Kidney glomerular epithelial cell (primary cell): ENCODE measurements around the gene DGKB.
"Not testable (repeated sequence)": the region's sequence is repeated elsewhere in the genome, so short reads cannot be mapped to it uniquely, and the experiment has no call there.

Experiments
- DNase-seq: peaks from one replicate; lab custom pipeline; 2025; lab: John Stamatoyannopoulos, UW

DGKB gene

DNA sequence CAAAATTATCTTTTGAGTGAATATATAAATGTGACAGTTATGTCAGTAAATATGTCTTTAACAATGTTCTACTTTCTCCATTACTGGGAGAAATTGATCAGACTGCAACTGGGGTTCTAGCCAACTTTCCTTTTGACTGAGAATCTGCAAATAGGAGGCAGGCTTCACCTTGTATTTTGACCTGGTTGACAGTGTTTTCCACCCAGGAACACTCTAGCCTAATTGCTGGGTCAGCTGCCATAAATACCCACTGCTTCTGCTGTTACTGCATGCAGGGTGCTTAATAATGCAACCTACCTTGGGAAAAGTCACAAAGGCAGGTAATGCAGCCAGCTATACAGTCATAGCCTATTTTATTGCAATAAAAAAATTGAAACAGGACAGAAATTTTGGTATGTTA, 319.0 kb downstream of the DGKB start:
- DNase-seq = no peak

DNA sequence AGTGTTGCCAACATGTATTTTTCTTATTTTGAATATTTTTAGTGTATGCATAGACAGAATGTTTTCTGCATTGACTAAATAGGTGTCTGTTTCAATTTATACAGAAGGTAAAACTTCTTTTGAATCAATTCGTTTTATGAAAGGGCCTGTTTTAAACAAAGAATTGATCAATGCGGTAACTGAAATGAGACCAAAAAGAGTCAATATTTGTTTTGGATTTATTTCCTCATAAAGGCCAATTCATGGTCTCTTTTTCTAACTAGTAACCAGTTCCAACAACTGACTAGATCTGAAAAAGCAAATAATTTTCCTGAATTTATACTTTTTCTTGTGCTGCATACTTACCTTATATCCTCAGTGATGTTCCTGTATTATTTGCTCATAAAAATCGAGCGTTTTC, 320.5 kb downstream of the DGKB start:
- no peak for DNase-seq

DNA sequence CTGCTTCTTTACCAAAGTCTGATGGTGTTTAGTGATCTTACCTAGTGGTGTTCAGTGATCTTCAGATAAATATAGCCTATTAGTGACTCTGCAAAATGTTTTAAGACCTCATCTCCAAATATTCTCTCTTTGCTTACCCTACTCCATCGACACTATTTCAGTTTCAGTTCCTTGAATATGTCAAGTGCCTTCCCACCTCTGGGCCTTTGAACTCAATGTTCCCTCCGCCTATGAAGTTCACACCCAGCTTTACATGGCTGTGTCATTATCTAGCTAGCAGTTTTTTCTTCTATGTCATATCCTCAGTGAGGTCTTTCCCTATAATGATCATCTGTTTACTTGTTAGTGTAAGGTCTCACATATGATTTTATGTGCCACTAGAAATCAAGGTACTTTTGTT, 322.6 kb downstream of the DGKB start:
- DNase-seq = no peak

DNA sequence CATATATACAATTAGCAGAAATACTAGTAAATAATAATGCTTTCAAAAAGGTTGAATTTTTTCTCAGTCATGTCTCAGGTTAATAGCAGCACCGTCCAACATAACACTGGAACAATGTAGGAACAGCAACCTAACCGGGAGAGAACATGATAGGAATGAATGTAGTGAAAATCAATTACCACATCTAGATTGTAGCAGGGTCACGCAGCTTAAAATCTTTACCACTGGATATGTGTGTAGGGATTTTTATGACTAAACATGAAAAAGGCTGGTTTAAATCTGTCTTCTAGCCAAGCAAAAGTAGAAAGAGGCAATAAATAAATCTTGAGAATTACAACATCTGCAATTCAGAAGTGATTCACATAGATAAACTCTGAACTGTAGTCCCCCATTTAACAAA, 326.0 kb downstream of the DGKB start:
- no peak for DNase-seq

DNA sequence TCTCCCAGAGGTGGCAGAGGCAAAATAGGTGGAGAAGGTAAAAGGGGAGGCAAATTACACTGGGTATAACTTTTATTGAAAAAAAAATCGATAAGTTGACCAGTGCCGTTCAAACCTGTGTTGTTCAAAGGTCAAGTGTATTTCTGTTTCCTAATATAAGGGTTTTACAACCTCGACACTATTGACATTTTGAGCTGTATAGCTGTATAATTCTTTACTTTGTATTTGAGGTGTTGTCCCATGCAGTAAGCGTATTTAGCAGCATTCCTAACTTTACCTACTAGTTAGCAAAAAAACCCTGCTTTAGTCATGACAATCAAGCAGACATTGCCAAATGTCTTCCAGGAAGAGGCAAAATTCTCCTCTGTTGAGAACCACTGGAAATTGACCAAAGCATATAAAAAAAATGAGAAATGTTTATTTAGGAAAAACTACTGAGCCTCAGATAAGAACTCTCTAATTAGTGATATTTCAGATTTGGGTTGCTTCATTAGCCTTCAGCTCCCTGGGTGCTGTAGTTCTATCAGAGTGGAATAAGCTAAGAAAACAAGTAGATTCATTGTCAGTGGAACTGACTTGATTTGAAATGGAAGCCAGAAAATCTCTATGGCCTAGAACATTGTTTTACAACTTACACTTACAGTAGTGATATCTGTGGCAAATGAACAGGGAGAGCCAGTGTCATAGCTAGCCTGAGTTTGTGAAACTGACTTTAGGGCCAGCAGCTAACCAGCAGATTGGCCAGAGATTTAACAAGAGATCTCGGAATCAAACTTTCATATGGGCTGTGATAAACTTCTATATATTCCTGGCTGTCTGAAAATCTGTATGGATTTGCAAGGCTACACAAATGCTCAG, 331.6 kb downstream of the DGKB start:
- no peak for DNase-seq

DNA sequence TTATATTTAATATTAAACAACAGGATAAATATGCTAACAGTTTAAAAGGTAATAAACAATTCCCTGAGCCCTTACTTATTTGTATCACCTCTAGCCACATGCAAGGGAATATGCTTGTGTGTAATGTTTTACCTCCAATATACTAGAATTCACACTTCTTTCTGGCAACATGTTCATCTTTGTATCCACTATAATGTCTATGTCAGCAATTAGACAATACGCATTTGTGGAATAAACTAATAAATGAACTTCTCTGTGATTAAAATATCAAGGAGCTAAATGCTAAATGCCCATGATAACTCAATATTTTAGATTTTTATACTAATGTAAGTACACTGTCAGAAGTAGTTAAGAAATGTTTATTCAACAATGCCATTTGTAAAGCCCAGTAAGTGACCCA, 350.5 kb downstream of the DGKB start:
- no peak for DNase-seq

DNA sequence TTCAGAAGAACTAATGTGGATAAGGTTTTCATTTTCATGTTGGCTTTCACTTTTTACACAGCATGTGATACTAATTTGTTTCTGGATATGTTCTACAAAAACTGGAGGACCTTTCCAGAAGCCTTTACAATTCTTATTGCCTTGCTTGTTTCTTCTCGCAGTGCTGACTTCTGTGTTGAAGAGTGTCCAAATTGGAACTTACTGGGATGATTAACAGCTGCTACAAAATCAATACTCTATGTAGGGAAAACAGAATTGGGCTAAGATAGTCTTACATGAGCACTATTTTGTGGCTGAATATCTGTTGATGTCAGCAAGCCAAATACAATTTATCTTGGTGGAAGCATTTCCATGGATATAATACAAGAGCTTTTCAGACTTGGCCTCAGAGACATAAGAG, 351.2 kb downstream of the DGKB start:
- no peak for DNase-seq

DNA sequence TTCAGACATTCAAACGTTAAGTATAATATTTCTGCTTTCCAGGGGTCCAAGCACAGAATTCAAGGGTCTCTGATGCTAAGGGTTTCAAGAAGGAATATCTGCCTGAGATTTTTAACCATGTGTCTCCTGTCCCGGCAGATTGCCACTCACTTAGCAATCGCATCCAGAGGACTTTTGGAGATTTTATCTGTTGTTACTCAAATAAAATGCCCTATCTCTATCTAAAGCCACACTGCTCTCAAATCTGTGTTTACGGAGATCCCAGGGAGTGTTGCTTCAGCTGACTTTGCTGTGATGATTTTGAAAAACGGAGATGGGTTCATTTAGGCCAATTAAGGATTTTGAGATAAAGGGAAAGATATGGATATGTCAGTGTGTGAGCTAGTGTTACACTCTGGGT, 359.9 kb downstream of the DGKB start:
- no peak for DNase-seq

DNA sequence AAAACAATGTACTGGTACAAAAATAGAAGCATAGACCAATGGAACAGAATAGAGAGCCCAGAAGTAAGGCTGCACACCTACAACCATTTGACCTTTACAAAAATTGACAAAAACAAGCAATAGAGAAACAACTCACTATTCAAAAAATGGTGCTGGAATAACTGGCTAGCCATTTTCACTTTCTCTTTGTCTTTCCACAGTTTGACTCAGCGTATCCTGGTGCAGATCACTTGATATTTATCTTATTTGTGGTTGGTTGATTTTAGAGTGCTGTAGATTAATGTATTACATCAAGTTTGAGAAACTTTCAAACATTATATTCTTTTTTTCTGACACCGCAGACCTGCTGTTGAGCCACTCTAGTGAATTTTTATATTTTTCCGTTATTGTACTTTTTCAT, 381.4 kb downstream of the DGKB start:
- no peak for DNase-seq

DNA sequence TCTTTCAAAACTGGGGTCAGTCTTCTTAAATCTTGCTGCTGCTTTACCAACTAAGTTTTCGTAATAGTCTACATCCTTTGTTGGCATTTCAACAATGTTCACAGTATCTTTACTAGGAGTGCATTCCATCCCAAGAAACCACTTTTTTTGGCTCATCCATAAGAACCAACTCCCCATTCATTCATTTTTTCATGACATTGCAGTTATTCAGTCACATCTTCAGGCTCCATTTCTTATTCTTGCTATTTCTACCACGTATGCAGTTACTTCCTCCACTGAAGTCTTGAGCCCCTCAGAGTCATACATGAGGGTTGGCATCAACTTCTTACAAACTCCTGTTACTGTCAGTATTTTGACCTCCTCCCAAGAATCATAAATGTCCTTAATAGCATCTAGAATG, 392.3 kb downstream of the DGKB start:
- no peak for DNase-seq

DNA sequence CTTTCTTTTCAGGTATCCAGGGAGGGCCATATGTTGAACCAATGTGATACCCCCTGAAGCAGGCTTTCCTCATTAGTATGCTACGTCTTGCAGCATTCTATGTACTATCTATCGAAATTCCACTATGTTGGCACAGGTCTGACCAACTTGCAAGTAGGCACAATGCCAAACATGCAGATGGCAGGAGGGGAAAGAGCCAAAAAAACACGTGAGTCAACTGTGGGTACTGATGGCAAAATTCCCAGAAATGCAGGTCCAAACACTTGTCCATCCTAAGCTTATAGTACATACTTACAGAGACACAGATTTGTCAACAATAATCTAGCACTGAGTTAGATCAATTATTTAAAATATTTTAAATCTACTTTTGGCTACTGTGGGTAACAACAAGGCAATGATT, 394.9 kb downstream of the DGKB start:
- no peak for DNase-seq

DNA sequence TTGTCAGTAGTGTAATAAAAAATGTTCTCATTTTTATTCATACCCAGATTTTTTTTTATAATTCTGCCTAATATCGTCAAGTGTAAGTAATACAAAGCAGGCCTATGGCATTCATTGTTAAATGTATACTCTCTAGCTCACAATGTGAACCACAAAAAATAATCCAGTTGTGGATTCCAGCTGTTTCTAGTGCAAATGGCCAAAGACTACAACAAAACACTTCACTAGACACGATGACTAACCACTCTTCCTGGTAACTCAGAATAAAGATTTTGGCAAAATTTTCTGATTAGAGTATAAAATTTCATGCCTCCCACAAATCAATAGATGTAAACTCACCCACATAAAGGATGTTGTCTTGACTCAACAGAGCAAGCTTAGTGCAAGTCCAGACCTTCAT, 396.6 kb downstream of the DGKB start:
- DNase-seq = no peak

DNA sequence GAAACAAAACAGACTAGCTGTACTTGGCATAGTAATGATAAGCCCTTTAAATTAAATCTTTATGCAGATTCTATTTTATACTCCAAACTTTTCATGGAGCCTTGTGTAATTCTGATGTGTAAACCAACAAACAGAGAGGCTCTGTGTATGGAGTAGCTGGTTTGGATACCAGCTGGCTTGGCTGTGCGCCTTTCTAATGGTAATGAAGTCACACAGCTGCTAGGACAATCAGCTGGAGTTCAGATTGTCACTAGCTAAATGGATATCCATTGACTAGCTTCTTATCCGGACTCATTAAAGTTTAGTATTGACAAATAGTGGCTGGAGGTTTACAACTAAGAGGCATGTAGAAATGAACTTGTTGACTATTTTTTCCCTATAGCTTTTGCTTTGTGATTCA, 398.4 kb downstream of the DGKB start:
- DNase-seq = no peak

DNA sequence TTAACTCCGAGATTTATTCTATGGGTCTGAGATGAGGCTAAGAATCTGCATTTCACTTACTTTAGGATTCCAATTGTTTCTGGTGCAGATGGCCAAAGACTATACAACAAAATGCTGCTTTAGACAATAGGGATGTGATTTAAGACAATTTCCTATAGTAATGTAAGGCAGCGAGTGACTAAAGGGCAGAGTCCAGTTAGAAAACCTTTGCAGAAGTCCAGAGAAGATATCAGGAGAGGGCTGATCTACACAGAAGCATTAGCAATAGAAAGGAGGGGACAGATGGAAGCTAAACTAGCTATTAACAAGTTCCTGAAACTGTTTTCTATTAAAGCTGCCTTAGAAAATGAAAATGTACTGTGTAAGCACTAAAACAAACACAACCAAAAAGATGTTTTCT, 398.9 kb downstream of the DGKB start:
- no peak for DNase-seq

DNA sequence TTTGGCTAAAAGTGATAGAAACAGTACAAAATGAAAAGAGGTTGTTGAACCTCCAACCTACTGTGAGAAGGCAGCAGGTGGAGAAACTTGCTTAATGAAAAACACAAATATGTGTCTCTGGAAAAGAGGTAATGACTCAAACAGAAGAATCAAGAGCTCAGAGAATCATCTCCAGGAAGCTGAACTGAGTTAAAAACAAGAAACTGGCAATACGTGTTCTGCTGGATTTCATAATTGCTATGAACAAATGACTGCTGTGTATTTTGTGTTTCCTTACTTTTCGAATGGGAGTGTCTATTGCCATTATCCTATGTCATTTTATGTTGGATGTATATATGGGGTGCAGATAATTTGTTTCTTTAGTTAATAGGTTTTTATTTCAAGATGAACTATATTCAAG, 401.1 kb downstream of the DGKB start:
- no peak for DNase-seq

DNA sequence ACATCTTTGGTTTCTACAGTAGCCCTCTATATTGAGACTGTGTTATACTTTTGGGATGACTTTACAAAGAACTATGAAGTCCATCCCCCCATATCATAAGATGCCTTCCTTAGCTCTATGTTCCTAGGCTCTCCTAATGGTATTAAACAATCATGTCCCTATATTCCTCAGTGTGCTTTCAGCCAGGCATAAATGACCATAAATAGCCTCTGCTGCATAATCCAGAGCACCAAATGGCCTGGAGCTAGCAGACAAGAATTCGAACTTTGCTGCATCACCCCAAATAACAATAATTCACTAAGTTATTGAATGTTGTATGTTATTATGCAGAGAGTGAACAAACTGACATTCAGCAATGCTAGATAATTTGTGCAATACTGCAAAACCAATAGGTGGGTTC, 405.2 kb downstream of the DGKB start:
- DNase-seq = no peak

DNA sequence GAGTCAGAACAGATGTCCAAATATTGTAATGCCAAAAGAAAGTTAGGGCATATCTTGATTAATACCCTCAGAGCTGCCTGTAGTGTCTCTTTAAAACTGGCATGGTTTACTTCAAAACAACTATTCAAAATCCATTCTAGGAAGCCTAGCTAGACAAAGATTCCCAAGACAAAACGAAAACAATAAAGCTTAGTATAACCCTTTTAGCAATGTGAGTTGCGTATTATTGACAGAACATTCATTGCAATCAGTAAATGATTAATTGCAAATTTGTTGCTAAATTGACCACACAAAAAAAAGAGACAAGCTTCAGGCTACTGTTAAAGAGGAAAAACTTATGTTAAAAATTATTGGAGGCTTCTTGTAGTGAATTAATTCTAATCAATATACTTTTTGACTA, 406.9 kb downstream of the DGKB start:
- DNase-seq = no peak

DNA sequence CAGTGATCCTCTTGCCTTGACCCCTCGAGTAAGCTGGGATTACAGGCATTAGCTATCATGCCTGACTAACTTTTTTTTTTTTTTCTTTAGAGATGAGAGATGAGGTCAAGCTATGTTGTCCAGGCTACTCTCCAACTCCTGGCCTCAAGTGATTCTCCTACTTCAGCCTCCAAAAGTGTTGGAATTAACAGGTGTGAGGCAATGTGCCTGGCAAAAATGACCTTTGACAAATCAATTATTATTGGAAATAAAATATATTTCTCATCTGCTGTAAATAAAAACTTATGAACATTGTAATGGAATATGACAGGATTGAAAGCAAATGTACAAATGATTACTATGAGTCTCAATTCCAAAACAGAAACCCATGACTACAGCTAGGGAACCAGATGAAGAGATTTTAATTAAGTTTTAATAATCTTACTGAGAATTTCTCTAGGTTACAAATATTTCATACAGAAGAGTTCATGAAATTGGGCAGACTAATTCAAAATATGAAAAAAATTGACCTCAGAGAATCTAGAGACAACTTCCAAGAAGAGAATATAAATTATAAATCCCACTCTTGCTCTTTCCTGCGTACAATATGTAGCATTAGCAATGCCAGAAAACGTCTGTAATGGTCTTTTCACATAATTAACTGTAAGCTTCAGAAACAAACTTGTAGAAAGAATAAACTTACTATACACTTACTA, 414.7 kb downstream of the DGKB start:
- no peak for DNase-seq

DNA sequence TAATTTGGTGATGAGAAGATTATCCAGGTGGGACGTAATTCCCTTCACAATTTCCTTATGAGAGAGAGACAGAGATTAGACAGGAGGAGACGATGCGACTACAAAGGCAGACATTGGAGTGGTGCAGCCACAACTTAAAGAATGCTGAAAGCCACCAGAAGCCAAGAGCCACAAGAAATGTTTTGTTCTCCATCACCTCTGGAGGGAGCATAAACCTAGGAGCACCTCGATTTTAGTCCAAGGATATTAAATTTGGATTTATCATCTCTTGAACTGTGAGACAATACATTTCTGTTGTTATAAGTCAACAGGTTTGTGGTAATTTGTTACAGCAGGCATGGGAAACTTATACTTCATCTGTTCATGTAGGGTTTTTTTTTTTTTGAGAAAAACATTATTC, 418.9 kb downstream of the DGKB start:
- no peak for DNase-seq

DNA sequence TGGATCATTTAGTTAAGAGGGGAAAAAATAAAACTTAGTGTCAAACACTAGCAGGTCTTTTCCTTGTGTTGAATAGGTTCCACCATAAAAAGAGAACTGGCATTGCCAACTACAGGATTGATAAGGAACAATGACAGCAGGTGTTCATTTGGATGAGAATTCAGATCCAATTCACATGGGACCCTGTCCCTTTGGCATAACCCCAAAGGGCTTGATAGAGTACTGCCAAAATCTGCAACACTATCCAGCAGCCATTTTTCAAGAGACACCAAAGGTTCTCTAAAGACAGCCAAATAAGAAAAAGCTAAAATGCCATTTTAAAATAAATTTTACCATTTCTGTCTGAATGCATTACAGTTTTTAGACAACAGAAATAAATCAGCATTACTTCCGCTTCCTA, 422.3 kb downstream of the DGKB start:
- DNase-seq = no peak

DNA sequence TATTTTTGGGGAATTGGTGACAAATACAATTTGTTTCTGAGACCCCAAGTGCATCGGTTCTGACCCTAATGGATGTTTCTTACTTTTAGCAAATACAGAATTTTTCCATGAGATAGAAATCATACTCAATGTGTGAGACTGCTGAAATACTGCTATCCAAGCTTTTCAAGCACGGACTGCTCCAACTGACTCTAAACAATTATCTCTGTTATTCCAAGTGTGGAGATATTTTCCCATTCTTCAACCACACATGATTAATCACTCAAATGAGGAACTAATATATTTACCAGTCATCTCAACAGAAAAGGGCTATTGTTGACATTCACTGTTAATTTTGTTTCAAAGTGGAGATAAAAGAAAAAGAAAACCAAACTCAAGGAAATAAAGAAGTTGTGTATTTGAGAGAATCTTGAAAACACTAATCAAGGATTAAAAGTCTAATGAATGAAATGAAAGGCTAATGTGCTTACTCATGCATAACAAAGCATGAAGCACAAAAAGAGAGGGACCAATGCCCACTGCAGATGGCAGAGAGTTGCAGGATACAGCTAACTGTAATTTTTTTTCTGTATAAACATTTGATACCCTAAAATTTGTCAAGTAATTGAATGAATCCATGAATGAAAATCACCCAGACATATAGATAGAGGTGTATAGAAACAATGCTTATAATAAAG, 423.6 kb downstream of the DGKB start:
- DNase-seq = no peak

DNA sequence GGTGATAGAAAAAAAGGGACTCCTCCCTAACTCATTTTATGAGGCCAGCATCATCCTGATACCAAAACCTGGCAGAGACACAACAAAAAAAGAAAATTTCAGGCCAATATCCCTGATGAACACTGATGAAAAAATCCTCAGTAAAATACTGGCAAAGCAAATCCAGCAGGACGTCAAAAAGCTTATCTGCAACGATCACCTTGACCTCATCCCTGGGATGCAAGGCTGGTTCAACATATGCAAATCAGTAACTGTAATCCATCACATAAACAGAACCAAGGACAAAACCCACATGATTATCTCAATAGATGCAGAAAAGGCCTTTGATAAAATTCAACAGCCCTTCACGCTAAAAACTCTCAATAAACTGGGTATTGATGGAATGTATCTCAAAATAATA, 440.8 kb downstream of the DGKB start:
- DNase-seq = not testable (repeated sequence)

DNA sequence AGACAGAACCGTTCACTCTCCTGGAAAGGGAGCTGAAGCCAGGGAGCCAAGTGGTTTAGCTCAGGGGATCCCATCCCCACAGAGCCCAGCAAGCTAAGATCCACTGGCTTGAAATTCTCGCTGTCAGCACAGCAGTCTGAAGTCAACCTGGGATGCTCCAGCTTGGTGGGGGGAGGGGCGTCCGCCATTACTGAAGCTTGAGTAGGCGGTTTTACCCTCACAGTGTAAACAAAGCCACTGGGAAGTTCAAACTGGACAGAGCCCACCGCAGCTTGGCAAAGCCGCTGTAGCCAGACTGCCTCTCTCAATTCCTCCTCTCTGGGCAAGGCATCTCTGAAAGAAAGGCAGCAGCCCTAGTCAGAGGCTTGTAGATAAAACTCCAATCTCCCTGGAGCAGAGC, 443.7 kb downstream of the DGKB start:
- not testable (repeated sequence) for DNase-seq
